HG02798 (cell line): Measurements from ENCODE around the gene MIPOL1.
"Not testable (repeated sequence)": the region's sequence is repeated elsewhere in the genome, so short reads cannot be mapped to it uniquely, and the experiment has no call there.

Experiments
- ATAC-seq: cut with Tn5 transposase; IDR thresholded peaks from one replicate; pipeline ENCODE4 v1.9.1; 2021; ENCODE audit warnings: mild to moderate bottlenecking; ENCODE audit not compliant: unreplicated experiment, poor library complexity

Gene MIPOL1

GRCh38 chr14:37375566-37375965 lies 177.8 kb downstream of the MIPOL1 start:
- no peak for ATAC-seq

DNA sequence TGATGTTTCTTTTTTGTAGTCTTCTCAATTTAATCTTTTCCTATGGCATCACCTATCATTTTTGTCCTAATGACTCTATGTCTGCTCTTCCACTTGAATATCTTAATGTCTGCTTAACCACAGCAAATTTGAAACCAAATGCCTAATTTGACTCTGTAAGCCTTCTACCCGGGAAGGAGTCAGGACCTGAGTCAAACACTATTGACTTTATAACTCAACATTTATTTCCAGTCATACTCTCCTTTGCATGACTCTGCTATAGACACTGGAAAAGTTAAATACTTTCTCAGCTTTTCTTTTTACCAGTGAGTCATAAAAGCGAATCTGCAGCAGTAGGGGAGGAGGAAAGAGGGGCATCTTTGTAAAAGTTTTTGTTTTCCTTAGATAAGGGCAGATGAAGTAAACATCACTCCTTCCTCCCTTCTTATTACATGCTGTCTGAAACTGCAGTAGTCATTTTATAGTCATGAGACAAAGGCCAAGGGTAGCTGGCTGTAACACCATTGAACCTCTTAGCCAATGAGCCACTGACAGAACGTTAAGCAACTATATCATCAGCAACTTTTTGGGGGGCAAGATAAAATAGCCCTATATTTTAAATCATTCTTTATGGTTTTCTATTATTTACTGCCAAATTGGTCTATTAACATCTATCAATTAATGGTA lies 179.3 kb downstream of the MIPOL1 start:
- no peak for ATAC-seq

DNA sequence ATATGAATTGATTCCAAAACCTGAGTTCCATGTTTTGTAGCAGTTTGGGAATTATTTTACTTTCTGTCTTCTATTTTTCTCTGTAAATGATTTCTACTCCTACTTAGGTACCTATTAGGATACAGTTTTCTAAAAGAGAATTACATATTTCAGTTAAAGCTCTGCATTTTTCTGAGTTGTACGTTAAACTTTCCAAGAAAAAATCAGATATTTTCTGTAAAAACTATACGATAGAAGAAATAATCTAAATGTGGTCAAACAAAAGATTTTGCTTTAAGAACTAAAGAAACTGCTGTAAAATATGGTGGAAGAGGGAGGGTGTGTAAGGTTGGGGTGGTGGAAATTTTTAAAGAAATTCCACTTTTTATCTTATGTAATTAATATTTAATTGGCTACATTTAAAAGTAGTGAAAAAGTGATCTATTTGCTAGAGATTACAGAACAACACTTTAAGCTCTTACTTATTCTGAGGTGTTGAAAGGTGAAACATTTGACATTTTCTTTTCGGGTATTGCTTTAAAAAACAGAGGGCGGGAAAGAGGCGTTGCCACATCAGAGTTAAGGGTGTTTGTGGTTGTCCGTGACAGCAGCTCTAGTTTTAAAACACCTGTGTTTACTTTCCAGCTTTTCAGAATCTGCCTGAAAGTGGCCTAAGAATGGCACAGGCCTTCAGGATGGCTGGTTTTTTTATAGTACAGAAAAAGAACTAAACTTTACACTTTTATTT lies 187.3 kb downstream of the MIPOL1 start:
- no peak for ATAC-seq

- not testable (repeated sequence) for ATAC-seq
These were observed 199.6 kb downstream of the MIPOL1 start for GRCh38 chr14:37397157-37397940.

DNA sequence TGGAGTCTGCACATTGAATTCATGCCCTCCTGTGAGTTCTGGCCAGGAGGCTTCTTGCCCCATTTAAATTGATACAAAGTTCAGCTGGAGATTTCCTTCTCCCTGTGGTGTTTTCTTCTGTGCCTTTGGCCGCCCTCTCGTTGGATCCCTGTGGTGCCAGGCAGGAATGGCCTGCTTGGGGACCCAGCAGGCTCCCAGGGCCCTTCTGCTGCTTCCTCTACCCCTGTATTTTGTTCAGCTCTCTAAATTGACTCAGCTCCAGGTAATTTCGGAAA lies 200.1 kb downstream of the MIPOL1 start:
- no peak for ATAC-seq

GRCh38 chr14:37399517-37399916 lies 201.8 kb downstream of the MIPOL1 start:
- ATAC-seq, result no peak

- no peak for ATAC-seq
These were observed 203.4 kb downstream of the MIPOL1 start for GRCh38 chr14:37401093-37401492.

DNA sequence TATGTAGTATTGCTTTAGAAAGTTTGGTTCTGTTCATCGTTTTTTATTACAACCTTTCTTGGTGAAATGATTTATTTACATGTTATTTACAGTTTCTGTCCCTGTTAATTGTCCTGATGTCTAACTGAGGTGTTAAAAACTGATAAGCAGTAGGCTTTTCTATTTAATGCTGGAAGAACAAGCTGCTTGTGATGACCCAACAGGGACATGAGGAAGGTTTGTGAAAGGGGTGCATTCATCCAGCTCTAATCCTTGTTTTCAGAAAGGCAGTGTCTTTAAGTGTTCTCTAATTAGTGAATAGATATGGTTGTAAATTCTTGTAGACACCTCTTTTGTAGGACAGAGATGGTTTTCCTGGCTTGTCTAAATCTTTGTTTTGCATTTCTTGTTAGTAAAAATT lies 205.9 kb downstream of the MIPOL1 start:
- no peak for ATAC-seq

- ATAC-seq, result no peak
These were observed 208.4 kb downstream of the MIPOL1 start for GRCh38 chr14:37406095-37406494.

GRCh38 chr14:37411079-37411735 lies 213.5 kb downstream of the MIPOL1 start:
- no peak for ATAC-seq

- no peak for ATAC-seq
These were observed 215.3 kb downstream of the MIPOL1 start for GRCh38 chr14:37413050-37413449.

- no peak for ATAC-seq
These were observed 215.8 kb downstream of the MIPOL1 start for GRCh38 chr14:37413504-37414003.

GRCh38 chr14:37416264-37416663 lies 218.5 kb downstream of the MIPOL1 start:
- ATAC-seq, result no peak

DNA sequence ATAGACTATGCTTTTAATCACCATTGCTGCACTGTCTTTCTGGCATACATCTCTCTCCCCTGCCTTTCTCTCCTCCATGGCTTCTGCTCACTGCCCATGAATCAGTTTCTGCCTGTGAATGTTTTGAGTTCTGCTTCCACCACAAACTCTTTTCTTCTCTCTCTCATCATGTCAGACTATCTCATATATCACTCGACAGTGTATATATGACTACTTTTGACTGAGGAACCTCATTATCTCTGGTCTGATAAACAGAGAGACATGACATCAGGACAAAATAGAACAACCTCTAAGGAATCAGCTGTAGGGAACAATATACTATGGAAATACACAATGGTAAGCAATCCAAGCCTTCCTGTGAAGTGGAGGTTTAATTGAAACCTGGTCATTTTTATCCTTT lies 219.4 kb downstream of the MIPOL1 start:
- ATAC-seq, result no peak

GRCh38 chr14:37417833-37418232 lies 220.1 kb downstream of the MIPOL1 start:
- ATAC-seq, result no peak

DNA sequence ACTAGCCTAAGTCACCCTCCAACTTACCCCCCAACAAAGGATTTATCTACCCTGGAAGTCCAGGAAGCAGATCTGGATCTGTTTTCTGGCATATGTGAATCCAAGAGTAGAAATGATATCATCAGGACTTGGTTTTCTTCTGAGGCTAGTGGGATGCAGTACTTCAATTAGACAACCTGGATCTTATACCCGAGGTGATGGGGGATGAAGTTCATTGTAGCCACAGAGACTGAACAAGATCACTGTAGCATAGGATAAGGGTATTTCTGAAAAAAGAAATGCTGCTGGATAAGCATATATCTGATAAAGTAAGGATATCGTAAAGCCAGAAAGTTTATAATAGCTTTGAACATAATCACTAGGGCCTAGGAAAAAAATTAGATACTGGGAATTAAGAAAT lies 222.9 kb downstream of the MIPOL1 start:
- no peak for ATAC-seq

DNA sequence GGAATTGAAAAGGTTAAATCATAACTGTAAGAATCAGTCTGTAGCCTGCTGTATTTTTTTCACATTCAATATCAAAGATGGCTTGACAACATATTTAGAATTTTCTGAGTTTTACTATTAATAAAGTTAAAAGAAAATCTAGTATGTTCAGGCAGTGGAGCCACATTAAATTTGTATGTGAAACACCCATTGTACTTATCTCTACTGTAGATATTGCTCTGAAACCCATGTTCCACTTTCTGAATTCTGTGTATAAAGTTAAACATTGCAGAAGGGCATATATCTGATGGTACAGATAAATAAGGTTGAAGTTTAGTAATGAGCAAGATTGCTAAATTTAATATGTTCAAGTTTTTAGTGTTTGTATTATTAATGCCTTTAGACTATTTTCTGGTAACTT lies 224.6 kb downstream of the MIPOL1 start:
- no peak for ATAC-seq

GRCh38 chr14:37422748-37423147 lies 225.0 kb downstream of the MIPOL1 start:
- ATAC-seq, result no peak

DNA sequence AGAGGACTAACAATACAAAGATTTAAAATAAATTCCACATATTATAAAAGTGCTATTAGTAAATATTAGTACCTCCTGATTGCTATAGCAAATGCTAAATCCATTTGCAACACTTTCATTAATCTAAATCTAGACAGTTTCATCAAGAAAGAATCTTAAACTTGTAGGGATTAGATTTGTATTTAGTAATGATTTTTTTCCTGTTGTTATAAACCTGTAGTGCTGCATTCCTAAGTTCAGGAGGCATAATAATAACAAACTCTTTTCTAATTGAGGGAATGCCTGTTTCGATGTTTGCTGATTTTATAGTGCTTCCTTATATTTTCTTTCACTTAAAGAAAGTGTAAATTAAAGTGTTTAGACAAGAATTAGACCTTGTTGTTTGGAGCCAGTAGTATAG lies 231.2 kb downstream of the MIPOL1 start:
- no peak for ATAC-seq

DNA sequence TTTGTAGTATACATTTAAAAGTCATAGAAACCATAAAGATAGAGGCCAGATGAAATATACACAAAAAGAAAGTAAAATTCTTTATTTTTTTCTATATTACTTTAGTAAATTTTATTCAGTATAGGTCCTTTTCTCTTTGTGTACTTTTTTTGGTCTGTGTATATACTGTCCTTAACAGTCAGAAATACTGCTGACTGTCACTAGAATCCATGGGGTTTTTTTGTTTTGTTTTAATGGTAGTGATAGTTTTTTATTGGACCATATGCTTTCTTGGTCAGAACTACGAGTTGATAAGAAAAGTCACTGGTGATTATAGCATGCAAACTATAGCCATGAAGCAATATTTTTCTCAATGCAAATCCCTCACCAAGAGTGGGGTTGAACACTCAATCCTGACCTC lies 231.9 kb downstream of the MIPOL1 start:
- ATAC-seq, result no peak

- no peak for ATAC-seq
These were observed 237.1 kb downstream of the MIPOL1 start for GRCh38 chr14:37434867-37435266.
